Endothelial cell of umbilical vein (primary cell): ENCODE results near the gene MYD88. TPM values are rescaled to one million over a fixed set of nuclear protein-coding genes. Genes with fewer than 3 reads are reported as not detected.

Source experiments
- BruUV-seq: library from RNA; stranded (reverse); fragments of 400-500 nt; replicated peaks from 2 replicates; lab custom pipeline; 2021; lab: Mats Ljungman, UMichigan
- CTCF ChIA-PET: fragments of 300-600, 350-600 bp; sonication (Branson Sonifier 250); formaldehyde crosslinking; loops from one replicate; lab custom pipeline; 2021; ENCODE audit warnings: antibody characterized with exemption, inconsistent platforms; lab: Charles Lee
- POLR2A ChIA-PET: fragments of 300-600, 350-600 bp; sonication (Branson Sonifier 250); formaldehyde crosslinking; loops from one replicate; lab custom pipeline; 2021; ENCODE audit warnings: antibody characterized with exemption, inconsistent platforms; lab: Charles Lee
- DNase-seq: peaks from one replicate; pipeline ENCODE4 v3.0.0-alpha.2; 2011; ENCODE audit warnings: low read depth, low spot score
- FAIRE-seq: peaks from 2 replicates; lab custom pipeline; 2011; peaks lifted over from hg19 to GRCh38; lab: Jason Lieb, UNC
- H2AFZ ChIP-seq: 2 replicates; pipeline ENCODE4 v1.6.0; 2012; ENCODE audit warnings: low read depth, low read length, control low read depth, inconsistent platforms
- H3K27ac ChIP-seq: 2 replicates; pipeline ENCODE4 v1.5.1; 2011; ENCODE audit warnings: low read depth, mild to moderate bottlenecking, control low read depth, low read length, moderate library complexity; ENCODE audit not compliant: insufficient read depth
- H3K27me3 ChIP-seq, 2 experiments: 2 replicates each; pipeline versions ENCODE4 v1.6.0 to v1.6.1; 2011; ENCODE audit warnings: low read length in 2 of 2, mixed read lengths in 1 of 2; ENCODE audit not compliant: control insufficient read depth in 2 of 2, insufficient read depth in 2 of 2
- H3K36me3 ChIP-seq, 2 experiments: 2 replicates in 1 of 2; 3 replicates in 1 of 2; pipeline ENCODE4 v1.5.1; 2011; ENCODE audit warnings: low read length in 2 of 2, mild to moderate bottlenecking in 1 of 2, moderate library complexity in 1 of 2; ENCODE audit not compliant: control insufficient read depth in 2 of 2, insufficient read depth in 2 of 2; ENCODE audit errors: extremely low read depth in 1 of 2
- H3K4me1 ChIP-seq: 3 replicates; pipeline ENCODE4 v1.5.1; 2011; ENCODE audit warnings: mild to moderate bottlenecking, low read length; ENCODE audit not compliant: control insufficient read depth, insufficient read depth; ENCODE audit errors: extremely low read depth
- H3K4me2 ChIP-seq: 2 replicates; pipeline ENCODE4 v1.6.1; 2011; ENCODE audit warnings: low read length, control low read depth, mixed read lengths; ENCODE audit not compliant: insufficient read depth
- H3K4me3 ChIP-seq, 3 experiments: fragments of 200-600 bp in 1 of 3; sonication (generic), shearing (Covaris generic) in 1 of 3; replicated peaks in 1 of 3; 2 replicates each; pipeline ENCODE4 v1.5.1; 2011 to 2016; ENCODE audit warnings: control low read depth in 3 of 3, low read length in 3 of 3, mild to moderate bottlenecking in 2 of 3, inconsistent platforms in 1 of 3, low read depth in 1 of 3, moderate library complexity in 1 of 3; ENCODE audit not compliant: insufficient read depth in 1 of 3
- H3K79me2 ChIP-seq: 2 replicates; pipeline ENCODE4 v1.6.0; 2012; ENCODE audit warnings: low read length, inconsistent platforms; ENCODE audit not compliant: control insufficient read depth, insufficient read depth
- H3K9ac ChIP-seq: replicated peaks from 2 replicates; pipeline ENCODE3; 2011; ENCODE audit warnings: low read length, control low read depth; ENCODE audit not compliant: insufficient read depth; ENCODE audit errors: extremely low read depth
- H3K9me1 ChIP-seq: replicated peaks from 3 replicates; pipeline ENCODE4 v1.6.0; 2011; ENCODE audit warnings: mild to moderate bottlenecking, low read length; ENCODE audit not compliant: control insufficient read depth, insufficient read depth; ENCODE audit errors: extremely low read depth
- H3K9me3 ChIP-seq: replicated peaks from 2 replicates; pipeline ENCODE4 v1.5.1; 2012; ENCODE audit warnings: low read length, inconsistent platforms; ENCODE audit not compliant: control insufficient read depth, insufficient read depth
- H4K20me1 ChIP-seq: replicated peaks from 2 replicates; pipeline ENCODE3; 2011; ENCODE audit warnings: mild to moderate bottlenecking, low read length; ENCODE audit not compliant: control insufficient read depth, insufficient read depth; ENCODE audit errors: extremely low read depth
- CTCF ChIP-seq, 2 donors: IDR thresholded peaks; 1 replicate in 1 of 2; 2 replicates in 1 of 2; pipeline ENCODE4 v1.5.1; 2011; ENCODE audit warnings: low read length in 2 of 2, mild to moderate bottlenecking in 2 of 2, moderate library complexity in 2 of 2, control low read depth in 1 of 2, inconsistent platforms in 1 of 2, low read depth in 1 of 2; ENCODE audit not compliant: insufficient read depth in 1 of 2; ENCODE audit errors: extremely low read depth in 1 of 2
- EZH2 ChIP-seq: IDR thresholded peaks from 2 replicates; pipeline ENCODE4 v1.6.1; 2012; ENCODE audit warnings: borderline replicate concordance, low read depth, mild to moderate bottlenecking, moderate library complexity, low read length, inconsistent platforms; ENCODE audit not compliant: severe bottlenecking
- FOS ChIP-seq: IDR thresholded peaks from 2 replicates; pipeline ENCODE4 v1.6.1; 2011; ENCODE audit warnings: mild to moderate bottlenecking, low read length, moderate library complexity, borderline replicate concordance; ENCODE audit not compliant: insufficient read depth
- GATA2 ChIP-seq: IDR thresholded peaks from 2 replicates; pipeline ENCODE4 v1.7.0; 2011; ENCODE audit warnings: low read depth, mild to moderate bottlenecking, moderate library complexity, mixed read lengths, low read length; ENCODE audit not compliant: insufficient read length, insufficient read depth
- JUN ChIP-seq: IDR thresholded peaks from 2 replicates; pipeline ENCODE4 v1.6.1; 2011; ENCODE audit warnings: borderline replicate concordance, low read depth; ENCODE audit not compliant: insufficient read length, insufficient read depth
- MAX ChIP-seq: IDR thresholded peaks from 2 replicates; pipeline ENCODE4 v1.6.1; 2011; ENCODE audit not compliant: insufficient read depth, insufficient read length
- MYC ChIP-seq: IDR thresholded peaks from one replicate; pipeline ENCODE4 v1.6.1; 2011; ENCODE audit warnings: mild to moderate bottlenecking, low read depth, low read length
- POLR2A ChIP-seq: IDR thresholded peaks from 2 replicates; pipeline ENCODE4 v1.6.1; 2012; ENCODE audit warnings: low read depth, mild to moderate bottlenecking, control low read depth, low read length
- POLR2AphosphoS5 ChIP-seq: IDR thresholded peaks from 2 replicates; pipeline ENCODE4 v1.6.1; 2012; ENCODE audit warnings: low read depth, mild to moderate bottlenecking, control low read depth, low read length, moderate library complexity; ENCODE audit not compliant: insufficient read depth
- dilution Hi-C: fragments of 300-500 bp; cut with MboI; formaldehyde crosslinking; loops from one replicate; pipeline ENCODE4 v1.15.0; 2019; ENCODE audit warnings: low sequenced_read_pairs; ENCODE audit not compliant: extremely low pct_ligation_motif_present
- intact Hi-C: fragments of 100-400 bp; cut with micrococcal nuclease; formaldehyde crosslinking; loops from one replicate; pipeline ENCODE4 v1.10.0; 2022
- polyA plus RNA-seq, 4 experiments: library from polyadenylated mRNA; depleted of rRNA in 3 of 4; stranded (reverse) in 3 of 4; unstranded in 1 of 4; fragments of >200 nt; gene quantifications; 2 replicates each; pipeline versions ENCODE4 v1.2.1 to v1.2.3, GENCODE V29; 2011 to 2012; ENCODE audit warnings: missing spikeins in 1 of 4
- total RNA-seq: library from RNA; stranded (reverse); gene quantifications from 2 replicates; pipeline ENCODE4 v1.2.3, GENCODE V29; 2021

MYD88 gene
- total and polyA plus RNA-seq, 2 donors (not counting 3 experiments of a cell fraction or from before 2014, with no cell fraction given), result 35.1 to 55.0 TPM

GRCh38 chr3:38152609-38153008 is 14.1 kb downstream of the MYD88 start:
- Histone ChIP-seq H3K9me3 (no peaks in the 10 kb centered on the region), H2AFZ (no peak overlapping the region), H3K27me3 (no peaks in the 10 kb centered on the region), H3K36me3 (no peaks in the 10 kb centered on the region), H3K9ac (no peak overlapping the region), H3K79me2 (no peaks in the 10 kb centered on the region), H3K4me2 (no peak overlapping the region), H4K20me1 (no peaks in the 10 kb centered on the region), H3K27ac (no peak overlapping the region), H3K4me1 (no peaks in the 10 kb centered on the region), H3K9me1 (no peaks in the 10 kb centered on the region), H3K4me3 (no peak overlapping the region)
- FAIRE-seq (no peak), DNase-seq (no peak)
- CTCF ChIA-PET, result interaction anchor here (4.2 kb wide), 1 partner anchor 12 kb away, joined by 20 read pairs; the partner anchor contains the start of gene OXSR1
- BruUV-seq, result no TSS peak
- dilution Hi-C loops (no loop called here), intact Hi-C loops (no loop called here)
- POLR2A ChIA-PET, result no interaction called here
- TF ChIP-seq FOS (no peak), MAX (no peak), EZH2 (no peak), JUN (no peak), MYC (no peak), POLR2AphosphoS5 (no peak), POLR2A (no peak), GATA2 (no peak), CTCF (IDR thresholded peaks at IDR 0.05; ENCODE audit: extremely low read depth in 1 of 2, insufficient read depth in 1 of 2, low read depth in 1 of 2, low read length in 2 of 2) (no peak)
